ENCODE results near the gene SAT2.
A peak's percentile ranks its signal among the peaks of the same experiment; 100 is the strongest.

- TF ChIP-seq, protein P1, sequence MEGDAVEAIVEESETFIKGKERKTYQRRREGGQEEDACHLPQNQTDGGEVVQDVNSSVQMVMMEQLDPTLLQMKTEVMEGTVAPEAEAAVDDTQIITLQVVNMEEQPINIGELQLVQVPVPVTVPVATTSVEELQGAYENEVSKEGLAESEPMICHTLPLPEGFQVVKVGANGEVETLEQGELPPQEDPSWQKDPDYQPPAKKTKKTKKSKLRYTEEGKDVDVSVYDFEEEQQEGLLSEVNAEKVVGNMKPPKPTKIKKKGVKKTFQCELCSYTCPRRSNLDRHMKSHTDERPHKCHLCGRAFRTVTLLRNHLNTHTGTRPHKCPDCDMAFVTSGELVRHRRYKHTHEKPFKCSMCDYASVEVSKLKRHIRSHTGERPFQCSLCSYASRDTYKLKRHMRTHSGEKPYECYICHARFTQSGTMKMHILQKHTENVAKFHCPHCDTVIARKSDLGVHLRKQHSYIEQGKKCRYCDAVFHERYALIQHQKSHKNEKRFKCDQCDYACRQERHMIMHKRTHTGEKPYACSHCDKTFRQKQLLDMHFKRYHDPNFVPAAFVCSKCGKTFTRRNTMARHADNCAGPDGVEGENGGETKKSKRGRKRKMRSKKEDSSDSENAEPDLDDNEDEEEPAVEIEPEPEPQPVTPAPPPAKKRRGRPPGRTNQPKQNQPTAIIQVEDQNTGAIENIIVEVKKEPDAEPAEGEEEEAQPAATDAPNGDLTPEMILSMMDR (IDR thresholded peaks at IDR 0.05), result peak in 3 of 6 experiments; percentile 16 to 33 (median 25)
- TF ChIP-seq POLR2A (IDR thresholded peaks at IDR 0.05), result no peak
These were observed 6.8 kb upstream of the SAT2 start for GRCh38 chr17:7634384-7634783.

Measured in Peyer's patch (tissue), 4 donors.